ENCODE results near the gene GLRA2. TPM values are rescaled to one million over a fixed set of nuclear protein-coding genes. Genes with fewer than 3 reads are reported as not detected.
"Not testable (repeated sequence)": the region's sequence is repeated elsewhere in the genome, so short reads cannot be mapped to it uniquely, and the experiment has no call there.

Gene GLRA2
- total RNA-seq, 2 donors from 2014 or later: not detected

GRCh38 chrX:14546190-14546589, 16.9 kb downstream of the GLRA2 start:
- ATAC-seq (no peak), DNase-seq (no peak)
- Mint-ChIP-seq H3K27ac (no peak overlapping the region), H3K4me3 (no peak overlapping the region), H3K36me3 (ENCODE audit: low read depth) (no peaks in the 10 kb centered on the region), H3K4me1 (no peaks in the 10 kb centered on the region), H3K27me3 (peaks cover 3% of the 10 kb centered on the region)
- H3K9me3 ChIP-seq (ENCODE audit: control insufficient read depth, low read length, poor library complexity, severe bottlenecking): no peaks in the 10 kb centered on the region

GRCh38 chrX:14554131-14554715, 24.9 kb downstream of the GLRA2 start:
- H3K9me3 ChIP-seq (ENCODE audit: control insufficient read depth, low read length, poor library complexity, severe bottlenecking): no peaks in the 10 kb centered on the region
- no peaks in the 10 kb centered on the region for H3K4me1 Mint-ChIP-seq
- no peaks in the 10 kb centered on the region for H3K36me3 Mint-ChIP-seq (ENCODE audit: low read depth)
- H3K27me3 Mint-ChIP-seq: peaks cover 4% of the 10 kb centered on the region
- DNase-seq (no peak), ATAC-seq (no peak)
- no peak overlapping the region for H3K4me3 Mint-ChIP-seq
- H3K27ac Mint-ChIP-seq: no peak overlapping the region

GRCh38 chrX:14564058-14564457, 34.7 kb downstream of the GLRA2 start:
- no peak overlapping the region for H3K27ac Mint-ChIP-seq
- ATAC-seq (no peak), DNase-seq (no peak)
- no peak overlapping the region for H3K4me3 Mint-ChIP-seq
- no peaks in the 10 kb centered on the region for H3K36me3 Mint-ChIP-seq (ENCODE audit: low read depth)
- no peaks in the 10 kb centered on the region for H3K27me3 Mint-ChIP-seq
- H3K9me3 ChIP-seq (ENCODE audit: control insufficient read depth, low read length, poor library complexity, severe bottlenecking): no peaks in the 10 kb centered on the region
- no peaks in the 10 kb centered on the region for H3K4me1 Mint-ChIP-seq

GRCh38 chrX:14573161-14573560, 43.8 kb downstream of the GLRA2 start:
- Mint-ChIP-seq H3K4me3 (no peak overlapping the region), H3K27me3 (no peaks in the 10 kb centered on the region)

GRCh38 chrX:14581081-14581480, 51.7 kb downstream of the GLRA2 start:
- DNase-seq (no peak), ATAC-seq (no peak)
- Mint-ChIP-seq H3K27me3 (no peaks in the 10 kb centered on the region), H3K36me3 (ENCODE audit: low read depth) (no peaks in the 10 kb centered on the region), H3K4me1 (no peaks in the 10 kb centered on the region), H3K27ac (no peak overlapping the region), H3K4me3 (no peak overlapping the region)
- H3K9me3 ChIP-seq (ENCODE audit: control insufficient read depth, low read length, poor library complexity, severe bottlenecking): no peaks in the 10 kb centered on the region

More at GRCh38 chrX:14573161-14573560, 43.8 kb downstream of the GLRA2 start:
- Mint-ChIP-seq H3K36me3 (ENCODE audit: low read depth) (no peaks in the 10 kb centered on the region), H3K4me1 (no peaks in the 10 kb centered on the region), H3K27ac (no peak overlapping the region)
- no peak for ATAC-seq
- no peak for DNase-seq
- H3K9me3 ChIP-seq (ENCODE audit: control insufficient read depth, low read length, poor library complexity, severe bottlenecking): no peaks in the 10 kb centered on the region

GRCh38 chrX:14584548-14584947, 55.2 kb downstream of the GLRA2 start:
- Mint-ChIP-seq H3K4me3 (no peak overlapping the region), H3K4me1 (no peaks in the 10 kb centered on the region), H3K36me3 (ENCODE audit: low read depth) (no peaks in the 10 kb centered on the region), H3K27me3 (no peaks in the 10 kb centered on the region), H3K27ac (no peak overlapping the region)
- ATAC-seq (no peak), DNase-seq (no peak)
- H3K9me3 ChIP-seq (ENCODE audit: control insufficient read depth, low read length, poor library complexity, severe bottlenecking): no peaks in the 10 kb centered on the region

- H3K9me3 ChIP-seq (ENCODE audit: control insufficient read depth, low read length, poor library complexity, severe bottlenecking): no peaks in the 10 kb centered on the region
- H3K4me1 Mint-ChIP-seq: no peaks in the 10 kb centered on the region
- ATAC-seq (no peak), DNase-seq (no peak)
- no peak overlapping the region for H3K27ac Mint-ChIP-seq
- H3K4me3 Mint-ChIP-seq: no peak overlapping the region
- H3K36me3 Mint-ChIP-seq (ENCODE audit: low read depth): no peaks in the 10 kb centered on the region
- no peaks in the 10 kb centered on the region for H3K27me3 Mint-ChIP-seq
Measured at GRCh38 chrX:14590216-14590615, 60.9 kb downstream of the GLRA2 start.

GRCh38 chrX:14590693-14591424, 61.5 kb downstream of the GLRA2 start:
- Mint-ChIP-seq H3K36me3 (ENCODE audit: low read depth) (no peaks in the 10 kb centered on the region), H3K27me3 (no peaks in the 10 kb centered on the region), H3K4me1 (no peaks in the 10 kb centered on the region), H3K27ac (no peak overlapping the region), H3K4me3 (no peak overlapping the region)
- DNase-seq (no peak), ATAC-seq (no peak)
- H3K9me3 ChIP-seq (ENCODE audit: control insufficient read depth, low read length, poor library complexity, severe bottlenecking): no peaks in the 10 kb centered on the region

- no peaks in the 10 kb centered on the region for H3K4me1 Mint-ChIP-seq
- no peaks in the 10 kb centered on the region for H3K36me3 Mint-ChIP-seq (ENCODE audit: low read depth)
- ATAC-seq: no peak
Measured at GRCh38 chrX:14591976-14592375, 62.6 kb downstream of the GLRA2 start.

GRCh38 chrX:14594521-14594920, 65.2 kb downstream of the GLRA2 start:
- no peak for ATAC-seq
- Mint-ChIP-seq H3K27ac (no peak overlapping the region), H3K36me3 (ENCODE audit: low read depth) (no peaks in the 10 kb centered on the region), H3K27me3 (no peaks in the 10 kb centered on the region), H3K4me1 (no peaks in the 10 kb centered on the region), H3K4me3 (no peak overlapping the region)
- no peak for DNase-seq
- no peaks in the 10 kb centered on the region for H3K9me3 ChIP-seq (ENCODE audit: control insufficient read depth, low read length, poor library complexity, severe bottlenecking)

More at GRCh38 chrX:14591976-14592375, 62.6 kb downstream of the GLRA2 start:
- Mint-ChIP-seq H3K4me3 (no peak overlapping the region), H3K27me3 (no peaks in the 10 kb centered on the region), H3K27ac (no peak overlapping the region)
- H3K9me3 ChIP-seq (ENCODE audit: control insufficient read depth, low read length, poor library complexity, severe bottlenecking): no peaks in the 10 kb centered on the region
- DNase-seq: no peak

GRCh38 chrX:14598330-14598729, 69.0 kb downstream of the GLRA2 start:
- H3K27ac Mint-ChIP-seq: no peak overlapping the region
- DNase-seq: no peak
- H3K9me3 ChIP-seq (ENCODE audit: control insufficient read depth, low read length, poor library complexity, severe bottlenecking): no peaks in the 10 kb centered on the region
- H3K4me1 Mint-ChIP-seq: no peaks in the 10 kb centered on the region
- H3K4me3 Mint-ChIP-seq: no peak overlapping the region
- H3K27me3 Mint-ChIP-seq: peaks cover 2% of the 10 kb centered on the region
- no peak for ATAC-seq
- H3K36me3 Mint-ChIP-seq (ENCODE audit: low read depth): no peaks in the 10 kb centered on the region

GRCh38 chrX:14607446-14607985, 78.2 kb downstream of the GLRA2 start:
- peaks cover 6% of the 10 kb centered on the region for H3K27me3 Mint-ChIP-seq
- no peaks in the 10 kb centered on the region for H3K4me1 Mint-ChIP-seq
- H3K27ac Mint-ChIP-seq: no peak overlapping the region
- no peak for ATAC-seq
- H3K9me3 ChIP-seq (ENCODE audit: control insufficient read depth, low read length, poor library complexity, severe bottlenecking): no peaks in the 10 kb centered on the region
- no peaks in the 10 kb centered on the region for H3K36me3 Mint-ChIP-seq (ENCODE audit: low read depth)
- no peak overlapping the region for H3K4me3 Mint-ChIP-seq
- no peak for DNase-seq

GRCh38 chrX:14612450-14612849, 83.1 kb downstream of the GLRA2 start:
- not testable (repeated sequence) for H3K27ac Mint-ChIP-seq; H3K27me3 Mint-ChIP-seq; H3K36me3 Mint-ChIP-seq (ENCODE audit: low read depth); DNase-seq; H3K4me1 Mint-ChIP-seq; H3K9me3 ChIP-seq (ENCODE audit: control insufficient read depth, low read length, poor library complexity, severe bottlenecking); ATAC-seq; H3K4me3 Mint-ChIP-seq

GRCh38 chrX:14616301-14616700, 87.0 kb downstream of the GLRA2 start:
- DNase-seq: no peak
- no peaks in the 10 kb centered on the region for H3K27me3 Mint-ChIP-seq
- no peaks in the 10 kb centered on the region for H3K36me3 Mint-ChIP-seq (ENCODE audit: low read depth)
- H3K4me3 Mint-ChIP-seq: no peak overlapping the region
- H3K27ac Mint-ChIP-seq: no peak overlapping the region
- H3K4me1 Mint-ChIP-seq: no peaks in the 10 kb centered on the region
- no peaks in the 10 kb centered on the region for H3K9me3 ChIP-seq (ENCODE audit: control insufficient read depth, low read length, poor library complexity, severe bottlenecking)
- no peak for ATAC-seq

Data from T-helper 17 cell (primary cell).